Fibroblast of skin of abdomen (primary cell): ENCODE results near the gene LRRC45.

Experiments
- DNase-seq: peaks from one replicate; pipeline ENCODE4 v3.0.0-alpha.2; 2013

LRRC45 gene

GRCh38 chr17:82053130-82053529 lies 30.0 kb downstream of the LRRC45 start:
- DNase-seq = no peak

- DNase-seq = no peak
These were observed 30.6 kb downstream of the LRRC45 start for GRCh38 chr17:82053556-82054263.

- DNase-seq = no peak
These were observed 31.4 kb downstream of the LRRC45 start for GRCh38 chr17:82054351-82055022.

- DNase-seq = no peak
These were observed 32.2 kb downstream of the LRRC45 start for GRCh38 chr17:82055023-82055964.

- DNase-seq = no peak
These were observed 33.0 kb downstream of the LRRC45 start for GRCh38 chr17:82055965-82056728.

- DNase-seq = no peak
These were observed 33.9 kb downstream of the LRRC45 start for GRCh38 chr17:82056729-82057621.

GRCh38 chr17:82058230-82058854 lies 35.2 kb downstream of the LRRC45 start:
- DNase-seq = no peak

- no peak for DNase-seq
These were observed 35.7 kb downstream of the LRRC45 start for GRCh38 chr17:82058855-82059249.

GRCh38 chr17:82059272-82060000 lies 36.3 kb downstream of the LRRC45 start:
- no peak for DNase-seq

GRCh38 chr17:82060001-82060380 lies 36.9 kb downstream of the LRRC45 start:
- DNase-seq = no peak

GRCh38 chr17:82060614-82061013 lies 37.5 kb downstream of the LRRC45 start:
- DNase-seq = no peak

- no peak for DNase-seq
These were observed 38.2 kb downstream of the LRRC45 start for GRCh38 chr17:82061047-82061925.

- DNase-seq = no peak
These were observed 39.2 kb downstream of the LRRC45 start for GRCh38 chr17:82062076-82062983.

GRCh38 chr17:82062984-82063368 lies 39.9 kb downstream of the LRRC45 start:
- DNase-seq = no peak

- DNase-seq = no peak
These were observed 40.6 kb downstream of the LRRC45 start for GRCh38 chr17:82063424-82064415.

- DNase-seq = no peak
These were observed 41.5 kb downstream of the LRRC45 start for GRCh38 chr17:82064433-82065192.
